DMS53 treated with DMSO at 0.1 percent for 48 hours (cell line): ENCODE results near the gene SAMD4A.

Experiments
- DNase-seq: peaks from one replicate; lab custom pipeline; 2025; ENCODE audit not compliant: unreplicated experiment; lab: John Stamatoyannopoulos, UW

SAMD4A gene

GRCh38 chr14:54629183-54629582 is 62.3 kb downstream of the SAMD4A start:
- no peak for DNase-seq

GRCh38 chr14:54629635-54630360 is 62.9 kb downstream of the SAMD4A start:
- DNase-seq: no peak

- no peak for DNase-seq
These were observed 64.1 kb downstream of the SAMD4A start for GRCh38 chr14:54631016-54631415.

DNA sequence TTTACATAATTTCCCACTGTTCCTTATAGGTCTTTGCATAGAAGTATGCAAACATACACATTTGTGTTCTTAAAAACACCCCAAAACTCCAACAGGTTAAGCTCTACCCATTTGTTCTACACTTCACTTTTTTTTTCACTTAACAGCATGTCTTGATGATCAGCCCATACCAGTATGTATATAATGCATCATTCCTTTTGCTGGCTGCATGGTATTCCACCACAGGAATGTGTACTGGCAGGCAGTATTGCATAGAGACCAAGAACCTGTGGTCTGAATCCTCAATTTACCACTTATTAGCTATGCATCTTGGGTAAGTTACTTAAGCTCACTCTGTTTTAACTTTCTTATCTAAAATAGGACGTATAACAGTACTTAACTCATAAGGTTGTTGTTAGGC is 65.5 kb downstream of the SAMD4A start:
- no peak for DNase-seq

DNA sequence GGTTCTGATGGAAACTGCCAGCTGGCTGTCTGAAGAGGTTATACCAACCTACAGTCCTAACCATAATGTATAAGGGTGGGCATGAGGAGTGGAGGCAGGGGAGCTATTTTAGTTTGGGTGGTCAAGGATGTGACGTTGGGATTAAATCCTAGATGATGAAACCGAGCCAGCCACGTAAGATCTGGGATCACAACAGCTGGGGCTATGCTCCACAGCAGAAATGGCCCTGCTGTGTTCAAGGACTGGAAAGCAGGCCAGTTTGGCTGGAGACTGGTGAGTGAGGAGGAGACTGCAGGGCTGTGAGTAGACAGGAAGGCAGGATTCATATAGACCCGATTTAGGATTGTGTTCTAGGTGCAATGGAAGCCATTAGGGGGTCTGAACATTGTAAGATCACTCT is 66.1 kb downstream of the SAMD4A start:
- no peak for DNase-seq

DNA sequence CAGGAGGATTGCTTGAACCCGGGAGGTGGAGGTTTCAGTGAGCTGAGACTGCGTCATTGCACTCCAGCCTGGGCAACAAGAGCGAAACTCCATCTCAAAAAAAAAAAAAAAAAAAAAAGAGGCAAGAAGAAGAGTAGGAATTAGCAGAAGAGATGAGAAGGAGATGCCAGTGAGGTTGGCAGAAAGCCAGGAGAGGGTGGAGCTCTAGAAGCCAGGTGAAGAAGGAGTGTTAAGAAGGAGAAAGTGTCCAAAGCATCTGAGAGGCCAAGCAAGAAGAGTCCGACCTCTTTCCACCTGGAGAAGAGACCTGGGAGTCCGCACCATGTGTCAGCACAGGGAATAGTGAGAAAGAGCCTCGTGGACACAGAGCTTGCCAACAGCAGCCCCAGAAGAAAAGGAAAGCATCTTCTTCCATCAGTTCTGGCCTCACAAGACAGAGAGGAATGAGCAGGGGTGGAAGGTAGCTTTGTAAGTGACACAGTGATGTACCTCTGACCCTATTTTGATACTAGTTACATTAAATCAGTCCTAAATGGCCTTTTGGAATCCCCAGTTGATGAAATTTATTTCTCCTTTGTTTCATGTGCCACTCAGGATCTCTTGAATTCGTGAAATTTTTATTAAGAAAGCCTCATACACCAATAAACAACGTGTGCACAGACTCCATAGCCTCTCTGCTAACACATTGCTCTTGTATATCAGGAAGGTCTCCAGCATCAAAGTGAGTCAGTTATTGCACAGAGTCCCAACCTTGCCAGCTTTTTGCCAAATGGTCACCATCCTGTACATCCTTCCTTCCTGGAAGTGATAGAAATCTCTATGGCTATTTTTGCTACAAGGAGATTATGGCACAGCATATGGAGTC is 70.6 kb downstream of the SAMD4A start:
- DNase-seq: no peak

DNA sequence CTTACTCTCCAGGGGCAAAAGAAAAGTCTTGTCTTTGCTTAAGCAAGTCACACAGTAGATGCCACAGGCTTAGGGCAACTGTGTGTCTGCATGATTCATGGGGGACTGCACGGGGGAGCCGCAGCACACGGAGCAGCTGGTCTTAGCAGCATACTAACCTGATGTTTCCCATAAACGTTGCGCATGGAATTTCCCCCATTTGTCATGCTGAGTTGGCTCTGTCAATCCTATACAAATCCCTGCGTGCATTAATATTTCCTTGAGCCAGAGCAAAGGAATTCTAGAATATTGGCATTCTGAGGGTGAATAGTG is 71.2 kb downstream of the SAMD4A start:
- no peak for DNase-seq

GRCh38 chr14:54639611-54640010 is 72.7 kb downstream of the SAMD4A start:
- no peak for DNase-seq

- no peak for DNase-seq
These were observed 73.6 kb downstream of the SAMD4A start for GRCh38 chr14:54640506-54640905.

GRCh38 chr14:54642121-54642520 is 75.2 kb downstream of the SAMD4A start:
- DNase-seq: no peak

DNA sequence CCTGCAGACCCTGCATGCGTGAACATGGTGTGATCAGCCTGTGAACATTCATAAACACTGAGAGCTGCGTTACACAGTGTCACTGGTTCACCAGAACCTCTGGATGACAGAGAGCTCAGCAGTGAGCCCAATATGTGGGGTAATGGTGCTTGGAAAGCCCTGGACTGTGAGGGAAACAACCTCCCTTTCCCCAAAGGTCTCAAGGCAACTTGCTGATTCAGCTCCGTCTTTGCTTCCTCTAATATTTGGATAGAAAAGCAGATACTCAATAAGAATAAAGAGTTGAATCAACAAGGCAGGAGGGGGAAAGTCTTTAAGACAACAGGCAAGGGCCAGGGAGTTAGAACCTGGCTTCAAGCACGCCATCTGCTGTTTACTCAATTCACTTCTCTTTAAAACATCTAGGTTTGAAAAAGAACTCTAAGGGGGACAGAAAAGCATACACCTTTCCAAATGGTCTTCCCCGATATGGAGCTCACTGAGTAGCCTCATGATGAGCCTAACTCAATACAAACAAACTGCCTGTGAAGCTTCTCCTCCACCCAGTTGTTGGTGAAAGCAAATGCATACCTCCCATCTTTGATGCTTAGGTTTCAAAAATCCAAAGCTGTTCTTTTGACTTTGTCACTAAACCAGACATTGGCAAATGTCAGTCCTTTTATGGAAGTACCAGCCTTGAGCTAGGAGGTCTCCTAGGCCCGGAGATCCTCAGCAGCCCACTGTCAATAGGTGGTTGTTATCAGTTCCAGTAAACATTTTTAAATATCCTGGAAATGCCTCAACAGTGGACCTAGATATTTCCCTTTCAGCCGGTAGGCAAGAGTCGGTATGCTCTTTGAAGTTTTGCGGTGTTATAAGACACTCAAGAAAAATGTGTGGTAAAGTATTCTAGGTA is 76.1 kb downstream of the SAMD4A start:
- DNase-seq: no peak

GRCh38 chr14:54643696-54644176 is 76.8 kb downstream of the SAMD4A start:
- DNase-seq: no peak

GRCh38 chr14:54645639-54646038 is 78.7 kb downstream of the SAMD4A start:
- DNase-seq: no peak

- no peak for DNase-seq
These were observed 79.7 kb downstream of the SAMD4A start for GRCh38 chr14:54646626-54647025.

- peak; percentile 78 for DNase-seq
These were observed 80.5 kb downstream of the SAMD4A start for GRCh38 chr14:54647378-54647777.

DNA sequence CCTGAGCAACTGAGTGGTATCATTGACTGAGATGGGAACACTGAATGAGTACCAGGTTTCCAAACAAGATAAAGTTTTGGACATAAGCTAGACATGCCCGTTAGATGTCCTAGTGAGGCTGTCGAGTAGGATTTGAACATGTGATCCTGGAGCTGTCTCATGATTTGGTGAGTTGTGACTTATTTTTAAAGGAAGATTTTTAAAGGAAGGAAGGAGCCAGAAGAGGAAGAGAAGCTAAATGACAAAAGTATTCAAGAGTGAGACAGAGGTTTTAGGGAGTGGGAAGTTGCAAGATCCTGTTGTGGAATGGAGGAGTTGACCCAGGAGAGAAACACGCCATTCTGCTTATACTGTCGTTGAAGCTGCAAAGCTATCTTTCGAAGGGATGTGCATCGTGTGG is 82.1 kb downstream of the SAMD4A start:
- DNase-seq: no peak

- DNase-seq: no peak
These were observed 83.5 kb downstream of the SAMD4A start for GRCh38 chr14:54650331-54650958.

GRCh38 chr14:54650959-54651351 is 84.0 kb downstream of the SAMD4A start:
- no peak for DNase-seq

DNA sequence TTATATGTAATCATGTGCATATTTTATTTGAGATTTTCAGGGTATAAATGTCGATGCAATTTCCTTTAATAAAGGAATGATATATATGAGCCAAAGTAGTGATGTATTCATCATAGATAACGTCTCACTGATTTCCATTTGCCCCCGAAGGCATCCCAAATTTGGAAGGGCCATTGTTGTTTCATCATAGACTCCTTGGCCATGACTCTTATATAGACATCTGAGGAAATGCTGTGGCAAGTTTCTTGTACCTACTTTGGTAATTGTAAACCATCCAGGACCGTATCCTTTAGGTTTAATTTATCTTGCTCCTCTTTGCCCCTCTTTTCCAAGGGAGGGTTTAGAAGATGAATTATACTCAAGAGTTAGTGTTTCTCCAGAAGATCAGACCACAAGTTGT is 84.7 kb downstream of the SAMD4A start:
- DNase-seq: no peak

GRCh38 chr14:54652188-54652587 is 85.3 kb downstream of the SAMD4A start:
- no peak for DNase-seq

DNA sequence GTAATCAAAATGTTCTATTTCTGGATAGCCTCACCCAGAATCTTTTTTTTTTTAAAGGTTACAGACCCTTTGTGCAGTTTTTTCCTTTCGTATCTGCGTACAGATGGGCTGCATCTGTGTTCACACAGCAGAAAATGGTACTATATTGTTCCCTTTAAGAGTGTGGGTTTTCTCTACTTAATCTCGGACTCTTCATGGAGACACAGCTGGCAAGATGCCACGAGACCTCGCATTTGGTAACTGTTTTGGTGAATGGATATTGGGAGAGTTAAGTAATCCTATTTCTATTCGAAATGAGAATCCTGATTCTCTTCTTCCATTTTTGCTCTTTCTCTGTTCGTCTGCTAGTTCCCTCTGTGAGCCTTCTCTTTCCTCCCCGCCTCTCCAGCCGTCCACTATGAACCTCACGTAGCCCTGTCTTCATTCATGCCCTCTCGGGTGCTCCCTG is 85.7 kb downstream of the SAMD4A start:
- no peak for DNase-seq
